ENCODE results near the gene C1R.

The C1R gene

GRCh38 chr12:7092229-7092985 lies at the start of gene C1R:
C1R (minus strand) TSS chr12:7092445; CDS start chr12:7092388, 57 bp downstream.
- peak; percentile 74 for DNase-seq (ENCODE audit: low read depth, low spot score)

- no peak for DNase-seq (ENCODE audit: low read depth, low spot score)
Measured at GRCh38 chr12:7141351-7142005, 49.2 kb upstream of the C1R start.

- DNase-seq (ENCODE audit: low read depth, low spot score) = no peak
Measured at GRCh38 chr12:7139200-7139599, 47.0 kb upstream of the C1R start.

GRCh38 chr12:7137908-7138307 lies 45.7 kb upstream of the C1R start:
- no peak for DNase-seq (ENCODE audit: low read depth, low spot score)

GRCh38 chr12:7136676-7137075 lies 44.4 kb upstream of the C1R start:
- DNase-seq (ENCODE audit: low read depth, low spot score) = no peak

GRCh38 chr12:7136071-7136470 lies 43.8 kb upstream of the C1R start:
- DNase-seq (ENCODE audit: low read depth, low spot score) = no peak

- DNase-seq (ENCODE audit: low read depth, low spot score) = no peak
Measured at GRCh38 chr12:7134396-7135166, 42.3 kb upstream of the C1R start.

- no peak for DNase-seq (ENCODE audit: low read depth, low spot score)
Measured at GRCh38 chr12:7131502-7131866, 39.2 kb upstream of the C1R start.

GRCh38 chr12:7130701-7131501 lies 38.7 kb upstream of the C1R start:
- peak; percentile 60 for DNase-seq (ENCODE audit: low read depth, low spot score)

- peak; percentile 82 for DNase-seq (ENCODE audit: low read depth, low spot score)
Measured at GRCh38 chr12:7129872-7130691, 37.8 kb upstream of the C1R start, which contains the start of gene CLSTN3. CLSTN3 (plus strand) TSS chr12:7130371; CDS start chr12:7130649, 278 bp downstream.

GRCh38 chr12:7129287-7129871 lies 37.1 kb upstream of the C1R start:
- no peak for DNase-seq (ENCODE audit: low read depth, low spot score)

GRCh38 chr12:7128681-7129286 lies 36.5 kb upstream of the C1R start, which contains the start of gene RBP5:
RBP5 (minus strand) TSS chr12:7128889; CDS start chr12:7128775, 114 bp downstream.
- no peak for DNase-seq (ENCODE audit: low read depth, low spot score)

GRCh38 chr12:7127916-7128626 lies 35.8 kb upstream of the C1R start:
- no peak for DNase-seq (ENCODE audit: low read depth, low spot score)

GRCh38 chr12:7125632-7126227 lies 33.5 kb upstream of the C1R start:
- no peak for DNase-seq (ENCODE audit: low read depth, low spot score)

GRCh38 chr12:7123806-7124522 lies 31.7 kb upstream of the C1R start:
- DNase-seq (ENCODE audit: low read depth, low spot score) = no peak

- no peak for DNase-seq (ENCODE audit: low read depth, low spot score)
Measured at GRCh38 chr12:7122811-7123769, 30.8 kb upstream of the C1R start.

GRCh38 chr12:7121324-7121723 lies 29.1 kb upstream of the C1R start:
- DNase-seq (ENCODE audit: low read depth, low spot score) = no peak

All from ELF-1 (cell line).